Upper lobe of right lung (tissue), 1 donor: ENCODE measurements around the gene PPP5C. TPM values are rescaled to one million over a fixed set of nuclear protein-coding genes. Genes with fewer than 3 reads are reported as not detected.

Experiments used
- ATAC-seq: fragments of 200-7000 bp; cut with Tn5 transposase; one replicate; pipeline ENCODE4 v1.9.1; 2020; ENCODE audit warnings: mild to moderate bottlenecking, moderate library complexity
- DNase-seq: peaks from one replicate; pipeline ENCODE4 v3.0.0-alpha.2; 2020
- H3K27ac ChIP-seq: fragments of 200-600 bp; one replicate; pipeline ENCODE4 v1.8.0; 2022
- H3K27me3 ChIP-seq: fragments of 200-600 bp; one replicate; pipeline ENCODE4 v1.8.0; 2022; ENCODE audit warnings: mild to moderate bottlenecking
- H3K36me3 ChIP-seq: fragments of 200-600 bp; one replicate; pipeline ENCODE4 v1.8.0; 2022
- H3K4me1 ChIP-seq: fragments of 200-600 bp; one replicate; pipeline ENCODE4 v1.8.0; 2022
- H3K4me3 ChIP-seq: fragments of 200-600 bp; one replicate; pipeline ENCODE4 v1.8.0; 2022; ENCODE audit warnings: mild to moderate bottlenecking
- H3K9me3 ChIP-seq: fragments of 200-600 bp; one replicate; pipeline ENCODE4 v1.8.0; 2022
- intact Hi-C: fragments of 100-400 bp; cut with DNase I; formaldehyde crosslinking; loops from one replicate; pipeline ENCODE4 v1.11.0; 2022
- total RNA-seq: library from RNA; stranded (reverse); fragmentation: NEBNext Ultra II Directional; extraction: Animal tissue kit (Norgen Biotek cat#: 25700); gene quantifications from one replicate; pipeline ENCODE4 v1.2.1, GENCODE V29; 2021
- TF ChIP-seq, protein P1 (sequence below): fragments of 200-600 bp; IDR thresholded peaks from one replicate; pipeline ENCODE4 v1.8.0; 2022; ENCODE audit warnings: antibody characterized with exemption
- donor health status: DM: no; HTN: yes; CAD: no; lungs with severe emphysema.

The PPP5C gene
- total RNA-seq, 1 donor from 2014 or later, result 50.0 TPM

DNA sequence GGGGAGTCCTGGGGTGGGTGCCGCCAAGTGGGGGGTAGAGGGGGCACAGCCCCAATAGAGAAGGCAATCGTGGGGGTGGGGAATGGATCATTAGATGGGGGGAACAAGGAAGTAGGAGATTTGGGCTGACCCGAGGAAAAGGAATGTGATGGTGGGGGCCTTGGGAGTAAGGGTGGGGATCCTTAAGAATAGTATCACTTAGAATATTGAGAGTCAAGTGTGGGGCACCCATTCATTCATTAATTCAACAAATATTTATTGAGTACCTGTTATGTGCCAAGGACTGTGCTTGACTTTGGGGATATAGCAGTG, 641 bp downstream of the PPP5C start:
- intact Hi-C loops, result no loop called here
- TF ChIP-seq, protein P1, sequence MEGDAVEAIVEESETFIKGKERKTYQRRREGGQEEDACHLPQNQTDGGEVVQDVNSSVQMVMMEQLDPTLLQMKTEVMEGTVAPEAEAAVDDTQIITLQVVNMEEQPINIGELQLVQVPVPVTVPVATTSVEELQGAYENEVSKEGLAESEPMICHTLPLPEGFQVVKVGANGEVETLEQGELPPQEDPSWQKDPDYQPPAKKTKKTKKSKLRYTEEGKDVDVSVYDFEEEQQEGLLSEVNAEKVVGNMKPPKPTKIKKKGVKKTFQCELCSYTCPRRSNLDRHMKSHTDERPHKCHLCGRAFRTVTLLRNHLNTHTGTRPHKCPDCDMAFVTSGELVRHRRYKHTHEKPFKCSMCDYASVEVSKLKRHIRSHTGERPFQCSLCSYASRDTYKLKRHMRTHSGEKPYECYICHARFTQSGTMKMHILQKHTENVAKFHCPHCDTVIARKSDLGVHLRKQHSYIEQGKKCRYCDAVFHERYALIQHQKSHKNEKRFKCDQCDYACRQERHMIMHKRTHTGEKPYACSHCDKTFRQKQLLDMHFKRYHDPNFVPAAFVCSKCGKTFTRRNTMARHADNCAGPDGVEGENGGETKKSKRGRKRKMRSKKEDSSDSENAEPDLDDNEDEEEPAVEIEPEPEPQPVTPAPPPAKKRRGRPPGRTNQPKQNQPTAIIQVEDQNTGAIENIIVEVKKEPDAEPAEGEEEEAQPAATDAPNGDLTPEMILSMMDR, result no peak
- peaks cover 48% of the 10 kb centered on the region for H3K4me1 ChIP-seq

DNA sequence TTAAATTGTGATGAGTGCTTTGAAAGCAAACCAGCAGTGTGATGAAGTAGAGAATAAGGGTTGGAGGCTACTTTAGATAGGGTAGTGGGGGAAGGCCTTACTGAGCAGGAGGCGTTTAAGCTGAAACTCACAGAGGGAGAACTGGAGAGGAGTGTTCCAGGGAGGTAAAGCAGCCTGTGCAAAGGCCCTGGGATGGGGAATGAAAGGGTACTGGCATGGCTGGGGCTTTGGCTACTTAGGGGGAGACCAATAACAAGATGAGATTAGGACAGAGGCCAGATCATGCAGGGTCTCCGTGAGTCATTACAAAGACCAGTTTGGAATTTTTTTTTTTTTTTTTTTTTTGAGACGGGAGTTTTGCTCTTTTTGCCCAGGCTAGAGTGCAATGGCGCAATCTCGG, 1.1 kb downstream of the PPP5C start:
- H3K27ac ChIP-seq, result no peak overlapping the region
- peak overlapping the region; percentile 93 for H3K4me3 ChIP-seq
- DNase-seq, result no peak
- no peaks in the 10 kb centered on the region for H3K9me3 ChIP-seq
- intact Hi-C loops, result no loop called here
- TF ChIP-seq, protein P1, result no peak
- peaks cover 50% of the 10 kb centered on the region for H3K4me1 ChIP-seq
- H3K27me3 ChIP-seq, result no peaks in the 10 kb centered on the region
- no peaks in the 10 kb centered on the region for H3K36me3 ChIP-seq
- ATAC-seq, result no peak

More for the DNA sequence above, 641 bp downstream of the PPP5C start:
- Histone ChIP-seq H3K4me3 (peak overlapping the region; percentile 93), H3K9me3 (no peaks in the 10 kb centered on the region), H3K27me3 (no peaks in the 10 kb centered on the region), H3K27ac (peak overlapping the region; percentile 91), H3K36me3 (no peaks in the 10 kb centered on the region)
- DNase-seq (no peak), ATAC-seq (no peak)

DNA sequence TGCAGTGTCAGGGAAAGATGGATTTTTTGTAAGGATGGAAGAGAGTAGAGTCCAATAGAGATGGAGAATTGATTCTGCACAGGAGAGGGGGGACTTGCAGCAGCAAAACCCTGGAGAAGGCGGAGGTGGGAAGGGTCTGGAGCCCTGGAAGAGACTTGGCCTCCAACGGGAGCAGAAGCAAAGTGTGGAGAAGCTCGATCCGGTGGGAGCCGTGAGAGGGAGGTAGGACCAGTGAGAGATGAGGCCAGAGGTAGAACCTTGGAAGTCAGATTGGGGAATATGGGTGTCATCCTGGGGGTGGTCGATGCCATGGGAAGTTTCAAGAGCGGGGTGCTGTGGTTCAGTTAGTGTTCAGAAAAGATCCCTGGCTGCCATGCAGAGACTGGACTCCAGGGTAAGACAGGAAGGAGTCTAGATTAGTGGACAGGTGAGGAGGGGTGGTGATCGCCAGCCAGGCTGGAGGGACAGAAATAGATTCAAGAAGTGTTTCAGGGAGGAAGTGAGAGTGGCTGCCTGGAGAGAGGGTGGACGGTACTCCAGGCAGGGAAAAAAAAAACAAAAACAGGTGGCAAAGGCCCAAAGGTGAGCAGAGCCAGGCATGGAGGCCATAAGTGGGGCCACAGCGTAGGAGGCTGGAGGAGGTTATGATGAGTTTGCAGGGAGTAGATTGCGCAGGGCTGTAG, 2.6 kb downstream of the PPP5C start:
- intact Hi-C loops, result no loop called here
- no peaks in the 10 kb centered on the region for H3K9me3 ChIP-seq
- H3K4me3 ChIP-seq, result no peak overlapping the region
- no peaks in the 10 kb centered on the region for H3K27me3 ChIP-seq
- DNase-seq (peak; percentile 52), ATAC-seq (peak; percentile 1)
- H3K4me1 ChIP-seq, result peaks cover 53% of the 10 kb centered on the region
- peaks cover 11% of the 10 kb centered on the region for H3K36me3 ChIP-seq
- H3K27ac ChIP-seq, result peak overlapping the region; percentile 86
- TF ChIP-seq, protein P1, result no peak

DNA sequence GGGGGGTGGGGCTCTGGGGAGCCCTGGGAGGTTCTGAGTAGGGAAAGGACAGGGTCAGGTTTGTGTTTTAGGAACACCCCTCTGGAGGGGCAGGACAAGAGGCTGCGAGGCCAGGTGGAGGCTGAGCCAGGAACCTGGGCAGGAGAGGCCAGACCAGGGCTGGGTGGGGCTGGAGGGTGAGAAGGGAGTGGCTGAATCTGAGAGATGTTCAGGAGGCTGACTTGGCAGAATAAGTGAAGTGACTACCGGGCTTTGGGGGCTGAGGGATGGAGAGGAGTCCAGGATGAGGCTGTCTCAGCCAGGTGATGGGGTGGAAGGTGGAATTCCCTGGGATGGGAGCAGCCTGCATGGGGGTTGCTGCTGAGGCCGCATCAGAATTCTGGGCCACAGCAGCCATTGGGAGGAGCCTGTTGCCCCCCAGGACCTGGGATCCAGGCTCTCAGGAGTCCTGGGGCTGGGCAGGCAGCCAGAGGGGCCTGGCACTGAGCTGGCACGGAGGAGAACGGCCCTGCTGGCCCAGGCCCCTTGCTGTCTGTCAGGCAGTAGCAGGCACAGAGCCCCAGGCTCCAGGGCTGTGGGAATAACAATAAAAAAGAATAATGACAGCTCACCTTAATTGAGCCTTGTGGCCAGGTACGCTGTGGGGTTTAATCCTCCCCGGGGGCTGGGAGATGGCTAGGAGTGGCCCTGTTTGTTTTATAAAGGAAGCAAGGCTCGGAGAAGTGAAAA, 3.3 kb downstream of the PPP5C start:
- DNase-seq, result no peak
- ATAC-seq, result no peak

DNA sequence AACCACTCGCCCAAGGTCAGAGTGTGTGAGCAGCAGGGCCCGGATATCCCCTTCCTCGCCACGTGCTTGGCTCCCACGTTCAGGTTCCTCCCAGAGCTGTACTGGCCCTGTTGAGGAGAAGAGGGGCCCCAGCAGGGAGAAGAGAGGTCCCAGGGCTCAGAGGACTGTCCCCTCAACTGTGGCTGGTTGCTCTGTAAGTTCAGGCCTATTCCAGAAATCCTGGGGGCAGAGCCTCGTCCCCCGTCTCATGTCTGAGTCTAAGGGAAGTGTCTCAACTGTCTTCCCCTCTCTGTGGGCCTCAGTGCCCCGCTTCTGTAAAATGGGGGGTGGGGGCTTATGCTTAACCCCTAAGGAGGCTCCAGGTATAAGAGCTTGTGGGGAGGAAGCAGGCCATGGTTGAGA, 3.9 kb downstream of the PPP5C start:
- TF ChIP-seq, protein P1, result no peak
- Histone ChIP-seq H3K9me3 (no peaks in the 10 kb centered on the region), H3K4me3 (no peak overlapping the region), H3K4me1 (peaks cover 53% of the 10 kb centered on the region), H3K27ac (peak overlapping the region; percentile 86), H3K36me3 (peaks cover 24% of the 10 kb centered on the region), H3K27me3 (no peaks in the 10 kb centered on the region)
- ATAC-seq (no peak), DNase-seq (peak; percentile 60)
- intact Hi-C loops, result no loop called here

More for the DNA sequence above, 3.3 kb downstream of the PPP5C start:
- intact Hi-C loops, result no loop called here
- Histone ChIP-seq H3K27me3 (no peaks in the 10 kb centered on the region), H3K4me3 (peak overlapping the region; percentile 1), H3K27ac (peak overlapping the region; percentile 86), H3K36me3 (peaks cover 18% of the 10 kb centered on the region), H3K9me3 (no peaks in the 10 kb centered on the region), H3K4me1 (peaks cover 53% of the 10 kb centered on the region)
- TF ChIP-seq, protein P1, result no peak
